Neural progenitor cell (in vitro differentiated cells): Measurements from ENCODE around the gene EGFL6.

Source experiments
- CTCF ChIP-seq: fragments of 200-600 bp; sonication (generic); IDR thresholded peaks from 2 replicates; pipeline ENCODE4 v1.5.1; 2017; ENCODE audit warnings: antibody characterized with exemption, mild to moderate bottlenecking
- EZH2 ChIP-seq: fragments of 200-600 bp; sonication (generic); IDR thresholded peaks from 2 replicates; pipeline ENCODE4 v1.6.1; 2017; ENCODE audit warnings: antibody characterized with exemption, mild to moderate bottlenecking, moderate library complexity

DNA sequence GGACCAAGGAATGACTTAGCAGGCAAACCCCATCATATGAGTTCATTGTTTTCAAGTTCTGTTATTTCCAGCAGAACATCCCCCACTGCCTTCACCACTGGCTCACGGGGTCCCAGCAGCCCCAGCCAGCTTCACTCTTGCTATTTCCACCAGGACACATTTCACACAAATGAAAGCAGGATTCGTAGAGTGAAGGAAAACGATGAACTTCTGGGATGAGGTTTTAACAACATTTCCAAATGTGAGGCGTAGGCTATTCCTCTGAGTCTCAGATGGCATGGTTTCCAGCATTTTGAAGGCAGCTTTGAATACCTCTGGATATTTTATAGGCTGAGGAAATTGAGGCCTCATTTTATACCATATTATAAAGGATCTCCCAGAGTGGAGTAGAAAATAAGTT is 32.9 kb upstream of the EGFL6 start:
- no peak for TF ChIP-seq CTCF
- no peak for TF ChIP-seq EZH2
